ENCODE data around the gene S100A4.
"Not testable (repeated sequence)": the region's sequence is repeated elsewhere in the genome, so short reads cannot be mapped to it uniquely, and the experiment has no call there.

The S100A4 gene

GRCh38 chr1:153585006-153585405, 39.4 kb upstream of the S100A4 start:
- POLR2A ChIA-PET: interaction anchor here (1.0 to 4.1 kb wide), 3 partner anchors 42 to 50 kb away, joined by 4 to 17 read pairs (median 5); partner anchors contain the start of genes CHTOP, S100A1 and S100A13
- CTCF ChIA-PET: interaction anchor here (0.7 to 2.2 kb wide), 5 partner anchors 15 to 52 kb away, joined by 4 to 9 read pairs (median 6); partner anchors contain the start of genes CHTOP, S100A1 and S100A13
- TF ChIP-seq FOXM1 (IDR thresholded peaks at IDR 0.05; ENCODE audit: borderline replicate concordance): no peak
- TF ChIP-seq ARNT (IDR thresholded peaks at IDR 0.05): no peak
- no peak for TF ChIP-seq CTBP1 (IDR thresholded peaks at IDR 0.05; ENCODE audit: borderline replicate concordance)
- no peak for TF ChIP-seq ZNF384 (IDR thresholded peaks at IDR 0.05)
- no peak for TF ChIP-seq FOXK2 (IDR thresholded peaks at IDR 0.05)
- TF ChIP-seq SP1 (IDR thresholded peaks at IDR 0.05): no peak
- no peak for TF ChIP-seq L3MBTL2 (conservative IDR thresholded peaks at IDR 0.05)
- TF ChIP-seq SUZ12 (IDR thresholded peaks at IDR 0.05): no peak
- no peak for TF ChIP-seq HDGF (IDR thresholded peaks at IDR 0.05; ENCODE audit: borderline replicate concordance)
- no peak for TF ChIP-seq NFRKB (IDR thresholded peaks at IDR 0.05)
- TF ChIP-seq FOXA1 (IDR thresholded peaks at IDR 0.05): no peak
- TF ChIP-seq PKNOX1 (IDR thresholded peaks at IDR 0.05): no peak
- TF ChIP-seq BHLHE40 (IDR thresholded peaks at IDR 0.05; ENCODE audit: borderline replicate concordance): no peak
- no peak for TF ChIP-seq LEF1 (IDR thresholded peaks at IDR 0.05; ENCODE audit: borderline replicate concordance)
- TF ChIP-seq ELF4 (IDR thresholded peaks at IDR 0.05): no peak
- TF ChIP-seq TARDBP (IDR thresholded peaks at IDR 0.05): no peak
- no peak for DNase-seq (ENCODE audit: extremely low spot score)

DNA sequence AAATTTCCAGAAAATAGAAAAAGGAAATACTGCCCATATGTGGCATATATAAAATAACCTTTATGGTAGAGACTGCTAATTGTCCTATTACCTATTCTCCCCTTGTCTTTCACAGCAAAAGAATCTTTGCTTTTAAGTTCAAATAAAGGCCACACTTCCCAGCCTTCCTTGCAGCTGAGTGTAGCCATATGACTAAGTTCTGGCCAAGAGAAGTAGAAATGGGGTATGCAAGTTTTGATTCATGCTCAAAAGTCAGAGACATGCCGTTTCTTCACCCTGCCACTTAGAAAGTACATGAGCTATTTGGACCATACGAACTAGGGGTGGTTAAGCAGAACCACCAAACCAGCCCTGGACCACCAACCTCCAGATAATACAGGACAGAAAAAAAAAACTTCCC, 38.4 kb upstream of the S100A4 start:
- DNase-seq (ENCODE audit: extremely low spot score): no peak
- CTCF ChIA-PET: interaction anchor here (0.8 to 1.5 kb wide), 3 partner anchors 44 to 51 kb away, joined by 4 to 6 read pairs (median 4); partner anchors contain the start of gene CHTOP
- no peak for TF ChIP-seq LEF1 (IDR thresholded peaks at IDR 0.05; ENCODE audit: borderline replicate concordance)
- TF ChIP-seq FOXM1 (IDR thresholded peaks at IDR 0.05; ENCODE audit: borderline replicate concordance): no peak
- TF ChIP-seq L3MBTL2 (conservative IDR thresholded peaks at IDR 0.05): no peak
- POLR2A ChIA-PET: interaction anchor here (1.0 to 4.1 kb wide), 2 partner anchors 43 to 50 kb away, joined by 4 to 17 read pairs; partner anchors contain the start of genes CHTOP, S100A1 and S100A13

- DNase-seq (ENCODE audit: extremely low spot score); CTCF ChIA-PET: not testable (repeated sequence)
- POLR2A ChIA-PET: interaction anchor here (4.1 kb wide), 1 partner anchor 44 kb away, joined by 17 read pairs; the partner anchor contains the start of genes S100A1 and S100A13
Measured at GRCh38 chr1:153583514-153583913, 37.9 kb upstream of the S100A4 start.

GRCh38 chr1:153582836-153583235, 37.2 kb upstream of the S100A4 start:
- DNase-seq (ENCODE audit: extremely low spot score); CTCF ChIA-PET; POLR2A ChIA-PET: not testable (repeated sequence)

DNA sequence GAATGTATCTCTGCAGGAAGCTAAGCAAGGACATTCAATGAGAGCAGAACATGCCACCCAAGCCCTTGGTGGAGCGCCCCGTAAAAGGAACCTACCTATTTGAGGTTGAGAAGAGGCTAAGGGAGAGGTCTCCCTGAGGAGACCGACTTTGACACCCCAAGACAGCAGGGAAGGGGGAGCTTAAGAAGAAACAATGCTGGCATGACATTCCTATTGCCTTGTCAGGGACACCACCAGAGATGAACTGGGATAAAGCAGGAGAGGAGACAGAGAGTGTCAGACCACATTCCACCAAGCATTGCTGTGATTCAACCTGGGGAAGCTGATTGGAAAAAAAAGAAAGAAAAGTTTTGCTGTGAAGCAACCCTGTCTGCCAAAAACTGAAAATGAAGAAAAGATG, 33.3 kb upstream of the S100A4 start:
- no peak for TF ChIP-seq SUZ12 (IDR thresholded peaks at IDR 0.05)
- no peak for TF ChIP-seq FOXM1 (IDR thresholded peaks at IDR 0.05; ENCODE audit: borderline replicate concordance)
- TF ChIP-seq CTBP1 (IDR thresholded peaks at IDR 0.05; ENCODE audit: borderline replicate concordance): no peak
- no peak for TF ChIP-seq L3MBTL2 (conservative IDR thresholded peaks at IDR 0.05)
- TF ChIP-seq ELF4 (IDR thresholded peaks at IDR 0.05): no peak
- no peak for TF ChIP-seq ZNF384 (IDR thresholded peaks at IDR 0.05)
- TF ChIP-seq SP1 (IDR thresholded peaks at IDR 0.05): no peak
- TF ChIP-seq LEF1 (IDR thresholded peaks at IDR 0.05; ENCODE audit: borderline replicate concordance): no peak
- TF ChIP-seq BHLHE40 (IDR thresholded peaks at IDR 0.05; ENCODE audit: borderline replicate concordance): no peak
- no peak for TF ChIP-seq HDGF (IDR thresholded peaks at IDR 0.05; ENCODE audit: borderline replicate concordance)
- TF ChIP-seq TARDBP (IDR thresholded peaks at IDR 0.05): no peak
- TF ChIP-seq FOXA1 (IDR thresholded peaks at IDR 0.05): no peak
- TF ChIP-seq NFRKB (IDR thresholded peaks at IDR 0.05): no peak
- TF ChIP-seq PKNOX1 (IDR thresholded peaks at IDR 0.05): no peak
- CTCF ChIA-PET: interaction anchor here (2.7 kb wide), 1 partner anchor 46 kb away, joined by 11 read pairs; no protein-coding TSS in a partner anchor
- POLR2A ChIA-PET: interaction anchor here (3.9 kb wide), 1 partner anchor 55 kb away, joined by 20 read pairs; the partner anchor contains the start of gene CHTOP
- no peak for DNase-seq (ENCODE audit: extremely low spot score)

DNA sequence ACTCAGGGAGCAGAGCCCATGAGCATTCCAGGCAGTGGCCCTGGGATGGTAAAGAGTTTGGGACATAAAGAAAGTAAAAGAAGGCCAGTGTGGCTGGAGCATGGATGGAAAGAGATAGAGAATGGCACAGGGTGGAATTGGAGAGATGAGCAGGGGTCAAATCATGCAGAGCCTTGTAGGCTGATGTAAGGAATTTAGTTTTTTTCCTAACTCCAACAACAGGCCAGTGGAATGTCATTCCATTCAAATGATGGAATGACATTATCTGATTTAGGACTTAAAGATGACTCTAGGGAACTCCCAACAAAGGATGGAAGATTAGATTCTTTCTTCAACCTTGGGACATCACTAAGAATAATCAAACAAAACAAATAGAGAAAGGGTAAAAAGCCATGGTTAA, 32.9 kb upstream of the S100A4 start:
- ChIA-PET CTCF (interaction anchor here (1.8 to 2.7 kb wide), 2 partner anchors 10 to 46 kb away, joined by 8 to 11 read pairs; no protein-coding TSS in a partner anchor), POLR2A (interaction anchor here (0.9 to 3.9 kb wide), 3 partner anchors 34 to 56 kb away, joined by 3 to 20 read pairs (median 15); partner anchors contain the start of genes CHTOP and S100A13)
- no peak for DNase-seq (ENCODE audit: extremely low spot score)
- TF ChIP-seq TARDBP (IDR thresholded peaks at IDR 0.05) (no peak), SP1 (IDR thresholded peaks at IDR 0.05) (no peak), L3MBTL2 (conservative IDR thresholded peaks at IDR 0.05) (no peak), SUZ12 (IDR thresholded peaks at IDR 0.05) (no peak), LEF1 (IDR thresholded peaks at IDR 0.05; ENCODE audit: borderline replicate concordance) (no peak), HDGF (IDR thresholded peaks at IDR 0.05; ENCODE audit: borderline replicate concordance) (no peak), FOXA1 (IDR thresholded peaks at IDR 0.05) (no peak), ZNF384 (IDR thresholded peaks at IDR 0.05) (no peak)

GRCh38 chr1:153577624-153578051, 32.0 kb upstream of the S100A4 start:
- DNase-seq (ENCODE audit: extremely low spot score): no peak
- TF ChIP-seq TARDBP (IDR thresholded peaks at IDR 0.05) (no peak), FOXK2 (IDR thresholded peaks at IDR 0.05) (no peak), SP1 (IDR thresholded peaks at IDR 0.05) (no peak), L3MBTL2 (conservative IDR thresholded peaks at IDR 0.05) (no peak), ZNF384 (IDR thresholded peaks at IDR 0.05) (no peak), ELF4 (IDR thresholded peaks at IDR 0.05) (no peak), CTBP1 (IDR thresholded peaks at IDR 0.05; ENCODE audit: borderline replicate concordance) (no peak), FOXA1 (IDR thresholded peaks at IDR 0.05) (no peak), SUZ12 (IDR thresholded peaks at IDR 0.05) (no peak), PKNOX1 (IDR thresholded peaks at IDR 0.05) (no peak), FOXM1 (IDR thresholded peaks at IDR 0.05; ENCODE audit: borderline replicate concordance) (no peak)
- POLR2A ChIA-PET: interaction anchor here (0.9 to 3.9 kb wide), 7 partner anchors 8 to 413 kb away, joined by 3 to 20 read pairs (median 3); partner anchors contain the start of genes CHTOP, RPS27 and S100A13
- CTCF ChIA-PET: interaction anchor here (0.7 to 2.7 kb wide), 5 partner anchors 9 to 67 kb away, joined by 8 to 12 read pairs (median 9); partner anchors contain the start of gene S100A13

Data from HEK293T (cell line).